ENCODE measurements around the gene NTRK1. TPM values are rescaled to one million over a fixed set of nuclear protein-coding genes. Genes with fewer than 3 reads are reported as not detected.
A peak's percentile ranks its signal among the peaks of the same experiment; 100 is the strongest.

Gene NTRK1
- total RNA-seq, 2 experiments from 2014 or later: 0.67 TPM; not detected in 1

DNA sequence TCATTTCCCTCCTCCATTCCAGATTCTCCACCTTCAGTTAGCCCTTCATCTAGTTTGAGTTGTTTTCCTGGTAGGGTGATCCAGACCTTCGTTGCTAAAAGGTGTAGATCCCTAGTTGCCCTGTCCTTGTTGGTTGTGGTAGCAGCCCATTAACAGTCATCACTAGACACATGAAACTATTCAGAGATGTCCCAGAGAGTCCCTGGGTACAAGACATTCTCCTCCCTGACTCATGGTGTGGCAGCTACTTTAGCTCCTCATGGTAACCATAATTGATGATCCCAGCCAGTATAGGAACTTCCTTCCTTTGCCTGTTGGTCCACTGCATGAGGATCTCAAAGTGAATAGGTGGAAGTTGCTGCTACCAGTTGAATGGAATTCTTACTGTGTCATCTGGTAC, 38.0 kb upstream of the NTRK1 start:
- DNase-seq: no peak
- no peaks in the 10 kb centered on the region for H3K36me3 Mint-ChIP-seq (ENCODE audit: low read depth)
- CTCF ChIA-PET: interaction anchor here (0.7 to 6.0 kb wide), 9 partner anchors 9 to 179 kb away, joined by 3 to 40 read pairs (median 5); partner anchors contain the start of genes INSRR and NTRK1
- H3K4me3 Mint-ChIP-seq: no peak overlapping the region
- peaks cover 21% of the 10 kb centered on the region for H3K4me1 Mint-ChIP-seq (ENCODE audit: low read depth)
- no peak overlapping the region for H3K27ac Mint-ChIP-seq
- no peaks in the 10 kb centered on the region for H3K27me3 Mint-ChIP-seq (ENCODE audit: low read depth)
- no peaks in the 10 kb centered on the region for H3K9me3 Mint-ChIP-seq
- intact Hi-C loops (cut with micrococcal nuclease): no loop called here

DNA sequence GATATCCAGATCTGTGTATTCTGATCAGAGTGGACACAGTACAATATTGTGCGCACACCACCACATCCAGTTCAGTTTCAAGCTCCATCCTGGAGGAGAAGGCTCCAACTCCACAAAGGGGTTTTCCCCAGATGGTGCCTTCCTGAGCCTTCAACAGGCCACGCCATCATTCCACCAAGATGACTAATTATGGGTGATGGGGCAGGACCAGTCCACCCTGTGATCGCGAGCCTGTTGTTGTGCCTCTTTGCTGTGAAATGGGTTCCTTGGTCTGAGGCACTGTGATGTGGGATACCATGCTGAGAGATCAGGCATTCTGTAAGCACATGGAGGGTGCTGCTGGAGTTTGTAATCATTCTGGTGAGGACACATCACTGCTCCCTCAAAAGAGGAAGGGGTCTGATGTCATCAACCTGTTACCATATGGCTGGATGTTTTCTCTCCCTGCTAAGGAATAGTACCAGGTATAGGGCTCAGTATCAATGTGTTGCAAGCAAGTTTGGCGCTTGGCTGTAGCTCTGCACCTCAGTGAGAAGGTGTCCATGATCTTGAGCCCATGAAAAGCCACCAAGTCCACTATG, 37.4 kb upstream of the NTRK1 start:
- Mint-ChIP-seq H3K27ac (no peak overlapping the region), H3K36me3 (ENCODE audit: low read depth) (no peaks in the 10 kb centered on the region)
- CTCF ChIA-PET: interaction anchor here (1.2 to 6.0 kb wide), 3 partner anchors 16 to 37 kb away, joined by 3 to 40 read pairs (median 18); partner anchors contain the start of genes INSRR and NTRK1

DNA sequence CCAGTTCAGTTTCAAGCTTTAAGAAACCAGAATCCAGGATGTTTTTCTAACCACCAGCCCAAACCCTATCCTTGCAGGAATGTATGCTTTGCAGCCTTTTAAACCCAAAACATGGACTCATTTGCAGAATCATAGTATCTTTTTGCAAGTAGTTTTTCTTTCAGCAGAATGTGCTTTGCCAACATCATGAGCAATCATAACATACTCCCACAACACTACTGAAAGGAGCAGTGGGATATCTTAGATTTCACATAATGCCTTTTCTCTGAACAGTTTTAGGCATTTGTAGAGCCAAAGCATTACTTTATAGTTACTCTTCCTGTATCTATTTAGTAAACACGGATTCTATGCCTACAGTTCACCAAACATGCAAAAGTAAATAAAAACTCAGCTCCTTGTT, 34.0 kb upstream of the NTRK1 start:
- H3K9me3 Mint-ChIP-seq: no peaks in the 10 kb centered on the region
- intact Hi-C loops (cut with micrococcal nuclease): no loop called here
- H3K27ac Mint-ChIP-seq: no peak overlapping the region
- H3K27me3 Mint-ChIP-seq (ENCODE audit: low read depth): peaks cover 3% of the 10 kb centered on the region
- DNase-seq: no peak
- no peak overlapping the region for H3K4me3 Mint-ChIP-seq
- peaks cover 13% of the 10 kb centered on the region for H3K4me1 Mint-ChIP-seq (ENCODE audit: low read depth)
- no peaks in the 10 kb centered on the region for H3K36me3 Mint-ChIP-seq (ENCODE audit: low read depth)
- CTCF ChIA-PET: interaction anchor here (1.0 to 6.0 kb wide), 5 partner anchors 12 to 101 kb away, joined by 3 to 40 read pairs (median 3); no protein-coding TSS in a partner anchor

More for the DNA sequence above, 37.4 kb upstream of the NTRK1 start:
- intact Hi-C loops (cut with micrococcal nuclease): no loop called here
- Mint-ChIP-seq H3K4me3 (no peak overlapping the region), H3K9me3 (no peaks in the 10 kb centered on the region), H3K27me3 (ENCODE audit: low read depth) (no peaks in the 10 kb centered on the region), H3K4me1 (ENCODE audit: low read depth) (peaks cover 18% of the 10 kb centered on the region)
- DNase-seq: no peak

DNA sequence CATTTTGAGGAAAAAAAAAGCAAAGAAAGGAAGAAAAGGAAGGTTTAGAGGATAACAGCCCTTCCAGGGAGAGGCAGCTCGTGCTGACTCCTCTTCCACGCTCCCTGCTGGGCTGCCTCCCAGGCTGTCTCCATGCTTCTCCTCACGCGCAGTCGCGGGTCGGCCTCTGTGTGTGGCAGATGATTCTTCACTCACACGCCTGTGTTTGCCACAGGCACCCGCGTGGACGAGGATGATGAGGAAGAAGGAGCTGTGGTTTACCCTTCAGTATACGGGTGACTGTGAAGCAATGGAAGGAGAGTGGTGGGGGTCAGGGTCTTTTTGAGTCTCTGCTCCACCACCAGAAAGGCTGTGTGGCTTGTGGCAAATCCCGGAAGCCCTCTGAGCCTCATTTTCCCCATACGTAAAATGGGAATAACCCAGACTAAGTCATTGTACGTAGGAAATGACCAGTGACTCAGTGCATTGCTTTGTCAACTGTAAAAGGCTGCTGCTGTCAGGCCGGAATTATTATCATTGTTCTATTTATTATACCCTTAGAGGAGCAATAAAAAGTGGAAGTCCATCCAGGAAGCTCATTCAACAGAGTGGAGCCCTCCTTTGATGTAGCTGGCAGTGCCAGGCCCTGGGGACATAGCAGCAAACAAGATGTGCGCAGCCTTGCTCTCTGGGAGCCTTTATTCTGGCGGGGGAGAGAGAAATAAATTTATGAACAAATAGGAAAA, 32.1 kb upstream of the NTRK1 start:
- H3K4me3 Mint-ChIP-seq: no peak overlapping the region
- H3K4me1 Mint-ChIP-seq (ENCODE audit: low read depth): no peaks in the 10 kb centered on the region
- no peaks in the 10 kb centered on the region for H3K36me3 Mint-ChIP-seq (ENCODE audit: low read depth)
- intact Hi-C loops (cut with micrococcal nuclease): no loop called here
- CTCF ChIA-PET: interaction anchor here (0.6 to 1.5 kb wide), 4 partner anchors 9 to 289 kb away, joined by 3 to 6 read pairs (median 4); partner anchors contain the start of genes INSRR, NTRK1 and PRCC
- DNase-seq: no peak
- peaks cover 3% of the 10 kb centered on the region for H3K27me3 Mint-ChIP-seq (ENCODE audit: low read depth)
- H3K27ac Mint-ChIP-seq: no peak overlapping the region
- H3K9me3 Mint-ChIP-seq: no peaks in the 10 kb centered on the region

DNA sequence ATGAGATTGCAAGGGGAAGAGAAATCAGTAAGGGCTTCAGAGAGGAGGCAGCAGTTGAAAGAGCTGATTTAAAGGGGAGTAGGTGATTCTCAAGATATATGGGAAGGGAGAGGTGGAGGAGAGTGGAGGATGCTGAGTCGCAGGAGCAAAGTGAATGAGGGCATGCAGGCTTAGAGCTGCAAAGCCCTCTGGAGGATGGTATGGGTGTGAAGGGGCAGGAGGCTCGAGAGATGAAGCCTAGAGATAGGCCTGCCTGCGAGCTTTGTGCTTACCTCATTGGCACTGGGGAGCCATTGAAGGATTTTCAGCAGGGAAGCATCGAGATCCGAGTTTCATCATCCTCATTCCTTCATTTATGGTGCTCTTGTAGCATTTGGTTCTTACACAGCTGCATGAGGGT, 28.2 kb upstream of the NTRK1 start:
- Mint-ChIP-seq H3K27ac (no peak overlapping the region), H3K4me1 (ENCODE audit: low read depth) (peaks cover 27% of the 10 kb centered on the region)

DNA sequence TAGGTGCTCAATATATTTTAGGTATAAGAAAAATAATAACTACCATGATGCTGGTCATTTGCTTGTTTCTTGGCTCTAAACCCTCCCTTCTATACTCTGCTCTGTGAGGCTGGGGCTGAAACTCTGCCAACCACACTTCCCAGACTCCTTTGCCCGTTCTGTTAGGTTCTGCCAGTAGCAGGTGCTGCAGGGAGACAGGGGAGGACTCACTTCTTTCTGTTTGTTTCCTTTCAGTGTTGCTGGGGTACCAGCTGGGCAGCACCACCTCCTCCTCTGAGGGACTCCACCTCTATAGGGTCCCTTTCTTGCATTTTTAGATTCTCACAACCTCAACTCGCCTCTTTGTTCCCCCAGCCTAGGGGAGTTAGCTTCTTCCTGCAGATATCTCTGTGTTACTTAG, 27.1 kb upstream of the NTRK1 start:
- Mint-ChIP-seq H3K27ac (no peak overlapping the region), H3K36me3 (ENCODE audit: low read depth) (no peaks in the 10 kb centered on the region), H3K4me1 (ENCODE audit: low read depth) (peaks cover 28% of the 10 kb centered on the region), H3K27me3 (ENCODE audit: low read depth) (peaks cover 3% of the 10 kb centered on the region), H3K9me3 (no peaks in the 10 kb centered on the region), H3K4me3 (no peak overlapping the region)
- CTCF ChIA-PET: interaction anchor here (0.8 to 1.8 kb wide), 5 partner anchors 12 to 144 kb away, joined by 3 to 6 read pairs (median 4); partner anchors contain the start of gene NTRK1
- DNase-seq: peak; percentile 49
- intact Hi-C loops (cut with micrococcal nuclease): no loop called here

More for the DNA sequence above, 28.2 kb upstream of the NTRK1 start:
- CTCF ChIA-PET: interaction anchor here (1.2 to 1.8 kb wide), 2 partner anchors 27 to 143 kb away, joined by 3 to 6 read pairs; no protein-coding TSS in a partner anchor
- no peak for DNase-seq
- H3K9me3 Mint-ChIP-seq: no peaks in the 10 kb centered on the region
- intact Hi-C loops (cut with micrococcal nuclease): no loop called here
- H3K27me3 Mint-ChIP-seq (ENCODE audit: low read depth): peaks cover 3% of the 10 kb centered on the region
- H3K36me3 Mint-ChIP-seq (ENCODE audit: low read depth): no peaks in the 10 kb centered on the region
- no peak overlapping the region for H3K4me3 Mint-ChIP-seq

DNA sequence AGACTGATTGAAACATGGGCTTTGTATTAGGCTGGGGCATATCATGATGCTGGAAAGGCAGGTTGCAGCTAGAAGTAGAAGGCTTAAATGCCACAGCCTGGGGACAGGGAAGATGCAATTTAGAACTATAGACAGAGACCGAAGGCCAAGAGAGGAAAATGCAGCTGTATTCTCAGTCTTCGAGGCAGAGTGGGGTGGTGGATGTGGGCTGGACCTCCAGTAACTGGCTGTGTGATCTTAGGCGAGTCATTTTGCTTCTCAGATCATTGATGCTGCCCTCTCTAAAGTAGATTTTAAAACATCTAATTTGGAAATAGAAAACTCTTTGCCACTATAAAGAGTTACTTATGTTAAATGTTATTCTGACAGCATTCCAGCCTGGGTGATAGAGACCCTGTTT, 26.3 kb upstream of the NTRK1 start:
- Mint-ChIP-seq H3K27me3 (ENCODE audit: low read depth) (peaks cover 5% of the 10 kb centered on the region), H3K27ac (no peak overlapping the region), H3K4me1 (ENCODE audit: low read depth) (peaks cover 29% of the 10 kb centered on the region), H3K36me3 (ENCODE audit: low read depth) (no peaks in the 10 kb centered on the region), H3K9me3 (no peaks in the 10 kb centered on the region), H3K4me3 (no peak overlapping the region)
- no peak for DNase-seq
- CTCF ChIA-PET: interaction anchor here (0.8 to 1.4 kb wide), 3 partner anchors 26 to 42 kb away, joined by 3 to 6 read pairs (median 4); partner anchors contain the start of gene NTRK1
- intact Hi-C loops (cut with micrococcal nuclease): no loop called here

DNA sequence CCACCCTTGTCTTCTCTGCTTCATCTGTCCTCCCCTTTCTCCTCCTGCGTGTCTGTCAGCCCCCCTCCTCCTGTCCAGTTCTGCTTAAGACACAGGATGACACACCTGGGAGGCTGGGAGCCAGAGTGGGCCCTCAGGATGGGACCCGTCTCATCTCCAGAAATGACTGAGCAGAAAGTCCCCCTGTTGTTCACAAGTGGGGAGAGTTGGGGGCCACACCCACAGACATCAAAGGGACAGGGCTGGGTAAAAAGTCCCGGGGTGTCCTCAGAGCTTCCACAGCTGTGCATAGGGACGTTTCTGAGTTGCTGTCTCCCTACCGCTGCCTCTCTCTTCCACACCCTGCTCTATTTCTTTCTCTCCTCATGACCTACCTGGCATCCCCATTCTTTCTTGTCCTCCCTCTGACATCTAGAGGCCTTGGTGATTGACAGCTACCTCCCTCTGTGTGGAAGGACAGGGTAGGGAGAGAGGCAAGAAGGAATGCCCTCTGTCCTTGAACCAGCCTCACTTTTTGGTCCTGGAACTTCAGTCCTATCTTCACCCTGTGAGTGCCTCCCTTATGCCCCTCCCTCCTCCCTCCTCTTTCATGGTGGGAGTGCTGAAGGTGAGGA, 24.5 kb upstream of the NTRK1 start:
- Mint-ChIP-seq H3K4me3 (no peak overlapping the region), H3K9me3 (no peaks in the 10 kb centered on the region), H3K36me3 (ENCODE audit: low read depth) (no peaks in the 10 kb centered on the region), H3K27ac (peak overlapping the region; percentile 10), H3K4me1 (ENCODE audit: low read depth) (peaks cover 29% of the 10 kb centered on the region), H3K27me3 (ENCODE audit: low read depth) (peaks cover 14% of the 10 kb centered on the region)
- intact Hi-C loops (cut with micrococcal nuclease): loop anchor here (1.0 kb wide), 2 partner anchors 20 to 39 kb away; partner anchors contain the start of gene SH2D2A
- peak; percentile 81 for DNase-seq
- CTCF ChIA-PET: interaction anchor here (1.0 to 7.6 kb wide), 6 partner anchors 11 to 147 kb away, joined by 3 to 133 read pairs (median 20); partner anchors contain the start of genes CRABP2, INSRR, NTRK1 and PEAR1

DNA sequence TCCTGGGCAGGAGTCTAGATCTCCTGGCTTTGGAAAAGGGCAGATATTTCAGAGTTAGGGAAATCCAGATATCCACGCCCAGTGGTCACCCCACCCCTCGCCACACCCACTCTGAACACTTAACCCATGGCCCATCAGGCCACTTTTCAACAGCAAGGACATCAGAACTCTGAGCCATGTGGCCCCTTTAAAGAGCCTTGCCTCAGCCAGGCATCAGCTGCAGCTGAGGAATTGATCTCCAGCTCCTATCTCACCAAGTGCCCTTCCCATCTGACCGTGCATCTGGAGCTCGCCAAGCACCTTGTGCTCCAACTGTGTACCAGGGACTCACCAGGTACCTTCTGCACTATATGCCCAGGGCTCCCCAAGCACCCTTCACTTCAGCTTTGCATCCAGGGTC, 23.8 kb upstream of the NTRK1 start:
- intact Hi-C loops (cut with micrococcal nuclease): loop anchor here (1.0 kb wide), 2 partner anchors 21 to 40 kb away; partner anchors contain the start of gene SH2D2A

DNA sequence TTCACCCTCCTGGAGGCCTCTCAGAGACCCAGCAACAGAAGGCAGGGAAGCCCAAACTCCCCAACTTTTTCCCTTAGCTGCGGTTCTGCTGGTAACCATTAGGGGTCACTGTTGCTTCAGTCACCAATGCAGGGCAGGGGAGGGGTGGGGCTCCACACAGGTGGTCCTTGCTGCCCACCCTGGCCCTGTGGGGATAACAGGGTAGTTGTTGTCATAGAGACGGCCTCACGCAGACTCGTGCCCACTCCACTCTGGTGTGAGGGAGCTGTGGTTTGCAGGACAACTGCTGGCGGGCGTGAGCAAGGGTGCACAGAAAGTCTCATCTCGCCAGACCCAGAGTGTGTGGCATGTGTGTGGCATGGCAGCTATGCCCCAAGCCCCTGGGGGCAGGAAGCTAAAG, 21.7 kb upstream of the NTRK1 start:
- Mint-ChIP-seq H3K4me3 (no peak overlapping the region), H3K36me3 (ENCODE audit: low read depth) (no peaks in the 10 kb centered on the region), H3K27me3 (ENCODE audit: low read depth) (peaks cover 34% of the 10 kb centered on the region), H3K9me3 (no peaks in the 10 kb centered on the region), H3K27ac (no peak overlapping the region), H3K4me1 (ENCODE audit: low read depth) (peaks cover 26% of the 10 kb centered on the region)
- intact Hi-C loops (cut with micrococcal nuclease): loop anchor here (1.0 kb wide), 2 partner anchors 21 to 51 kb away; partner anchors contain the start of gene NTRK1
- peak; percentile 58 for DNase-seq
- CTCF ChIA-PET: interaction anchor here (0.6 to 7.6 kb wide), 25 partner anchors 9 to 150 kb away, joined by 3 to 133 read pairs (median 5); partner anchors contain the start of genes INSRR, METTL25B, NTRK1 and PEAR1

More for the DNA sequence above, 23.8 kb upstream of the NTRK1 start:
- Mint-ChIP-seq H3K27me3 (ENCODE audit: low read depth) (peaks cover 18% of the 10 kb centered on the region), H3K9me3 (no peaks in the 10 kb centered on the region), H3K4me3 (no peak overlapping the region), H3K4me1 (ENCODE audit: low read depth) (peaks cover 29% of the 10 kb centered on the region), H3K27ac (no peak overlapping the region), H3K36me3 (ENCODE audit: low read depth) (no peaks in the 10 kb centered on the region)
- DNase-seq: no peak
- CTCF ChIA-PET: interaction anchor here (1.0 to 7.6 kb wide), 12 partner anchors 9 to 148 kb away, joined by 3 to 133 read pairs (median 10); partner anchors contain the start of genes CRABP2, INSRR, NTRK1 and PEAR1

DNA sequence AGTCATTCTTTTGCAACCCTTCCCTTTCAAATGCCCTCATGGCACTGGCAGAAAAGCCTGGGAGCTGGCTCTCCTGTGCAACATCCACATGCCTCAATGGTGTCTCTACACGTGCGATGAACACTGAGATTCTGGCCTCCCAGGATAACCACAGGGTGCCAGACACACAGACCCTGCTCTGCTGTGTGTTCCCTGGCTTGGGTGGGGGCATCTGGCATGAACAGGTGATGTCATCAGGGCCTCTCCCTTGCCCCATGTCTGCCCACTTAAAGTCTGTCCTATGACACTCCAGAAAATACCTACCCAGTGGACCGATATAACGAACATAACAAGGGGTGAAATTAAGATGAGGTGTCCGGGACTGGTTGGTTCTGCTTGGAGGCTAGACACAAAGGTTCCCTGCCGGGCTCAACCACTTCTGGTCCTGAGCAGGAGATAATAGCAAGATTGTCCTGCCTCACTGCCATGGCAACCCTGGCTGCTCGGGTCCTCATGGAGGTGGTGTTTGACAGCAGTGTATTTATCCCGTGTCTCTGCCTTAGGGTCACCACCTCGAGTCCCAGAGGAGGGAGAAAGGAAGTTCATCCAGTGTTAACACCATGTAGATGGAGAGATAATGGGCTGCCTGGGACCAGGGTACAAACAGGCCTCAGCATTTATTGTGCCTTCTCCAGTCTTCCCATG, 21.1 kb upstream of the NTRK1 start:
- H3K27ac Mint-ChIP-seq: no peak overlapping the region
- no peaks in the 10 kb centered on the region for H3K9me3 Mint-ChIP-seq
- DNase-seq: no peak
- intact Hi-C loops (cut with micrococcal nuclease): loop anchor here (1.0 kb wide), 2 partner anchors 21 to 51 kb away; partner anchors contain the start of gene NTRK1
- H3K4me3 Mint-ChIP-seq: no peak overlapping the region
- no peaks in the 10 kb centered on the region for H3K36me3 Mint-ChIP-seq (ENCODE audit: low read depth)
- CTCF ChIA-PET: interaction anchor here (0.9 to 7.6 kb wide), 21 partner anchors 8 to 150 kb away, joined by 3 to 133 read pairs (median 8); partner anchors contain the start of genes INSRR, METTL25B, NTRK1 and PEAR1
- H3K4me1 Mint-ChIP-seq (ENCODE audit: low read depth): peaks cover 24% of the 10 kb centered on the region
- H3K27me3 Mint-ChIP-seq (ENCODE audit: low read depth): peaks cover 38% of the 10 kb centered on the region

Measured in activated naive CD4-positive, alpha-beta T cell treated with anti-CD3 and anti-CD28 coated beads for 36 hours (primary cell).